A673 (cell line): ENCODE measurements around the gene CMTM2. TPM values are rescaled to one million over a fixed set of nuclear protein-coding genes. Genes with fewer than 3 reads are reported as not detected.

ENCODE experiments used
- BruUV-seq: library from RNA; stranded (reverse); fragments of 400-500 nt; replicated peaks from 2 replicates; lab custom pipeline; 2021; lab: Mats Ljungman, UMichigan
- CTCF ChIA-PET: fragments of 300-600 bp; sonication (Branson Sonifier 250); formaldehyde crosslinking; loops from one replicate; lab custom pipeline; 2022; ENCODE audit warnings: antibody characterized with exemption; lab: Charles Lee
- POLR2A ChIA-PET: fragments of 300-600 bp; sonication (Branson Sonifier 250); formaldehyde crosslinking; loops from one replicate; lab custom pipeline; 2022; ENCODE audit warnings: antibody characterized with exemption; ENCODE audit not compliant: low non-redundant PET; lab: Charles Lee
- DNase-seq: peaks from one replicate; pipeline ENCODE4 v3.0.0-alpha.2; 2015; ENCODE audit warnings: low spot score
- H3K27ac ChIP-seq: fragments of 200-600 bp; sonication (generic); 2 replicates; pipeline ENCODE4 v1.5.1; 2016; ENCODE audit warnings: mixed run types, low read depth, mild to moderate bottlenecking, mixed read lengths, antibody characterized with exemption, low read length; ENCODE audit not compliant: poor library complexity, severe bottlenecking
- H3K27me3 ChIP-seq: fragments of 200-600 bp; sonication (generic); replicated peaks from 2 replicates; pipeline ENCODE4 v1.6.1; 2017; ENCODE audit warnings: mixed run types, low read depth, mild to moderate bottlenecking, mixed read lengths, antibody characterized with exemption, low read length; ENCODE audit not compliant: insufficient read depth, poor library complexity
- H3K36me3 ChIP-seq: fragments of 200-600 bp; sonication (generic); 2 replicates; pipeline ENCODE4 v1.6.1; 2016; ENCODE audit warnings: mixed run types, mild to moderate bottlenecking, mixed read lengths, antibody characterized with exemption, low read length; ENCODE audit not compliant: insufficient read depth, poor library complexity, severe bottlenecking
- H3K4me1 ChIP-seq: fragments of 200-600 bp; sonication (generic); 2 replicates; pipeline ENCODE4 v1.6.1; 2017; ENCODE audit warnings: mixed run types, mild to moderate bottlenecking, mixed read lengths, antibody characterized with exemption, low read length; ENCODE audit not compliant: insufficient read depth, poor library complexity, severe bottlenecking
- H3K4me3 ChIP-seq: fragments of 200-600 bp; sonication (generic); 2 replicates; pipeline ENCODE4 v1.5.1; 2016; ENCODE audit warnings: low read depth, mixed run types, mild to moderate bottlenecking, mixed read lengths, low read length; ENCODE audit not compliant: poor library complexity, severe bottlenecking
- H3K9me3 ChIP-seq: fragments of 200-600 bp; sonication (generic); 2 replicates; pipeline ENCODE4 v1.6.1; 2016; ENCODE audit warnings: mixed run types, low read depth, mild to moderate bottlenecking, mixed read lengths, antibody characterized with exemption, low read length; ENCODE audit not compliant: poor library complexity, severe bottlenecking
- CTCF ChIP-seq: fragments of 300-800, 200-600 bp; sonication (generic); conservative IDR thresholded peaks from 2 replicates; pipeline ENCODE4 v1.5.1; 2017; ENCODE audit warnings: low read depth, mild to moderate bottlenecking, antibody characterized with exemption, low read length, moderate library complexity, mixed read lengths
- EZH2 ChIP-seq: fragments of 200-600 bp; sonication (generic); IDR thresholded peaks from 2 replicates; pipeline ENCODE4 v1.6.1; 2017; ENCODE audit warnings: borderline replicate concordance, low read depth, mild to moderate bottlenecking, mixed read lengths, antibody characterized with exemption, low read length; ENCODE audit not compliant: poor library complexity, severe bottlenecking
- intact Hi-C: fragments of 100-400 bp; cut with micrococcal nuclease; formaldehyde crosslinking; loops from one replicate; pipeline ENCODE4 v1.10.0; 2022; ENCODE audit not compliant: unreplicated experiment
- total RNA-seq: library from RNA; stranded (reverse); gene quantifications from 2 replicates; pipeline ENCODE4 v1.2.3, GENCODE V29; 2021

CMTM2 gene
- total RNA-seq, 1 experiment from 2014 or later: not detected

- TF ChIP-seq CTCF (no peak), EZH2 (no peak)
- no peak overlapping the region for H3K27ac ChIP-seq
- no peak for DNase-seq
- no TSS peak for BruUV-seq
- intact Hi-C loops: no loop called here
- ChIA-PET POLR2A (no interaction called here), CTCF (no interaction called here)
- H3K4me1 ChIP-seq: peaks cover 20% of the 10 kb centered on the region
- no peaks in the 10 kb centered on the region for H3K27me3 ChIP-seq
- H3K9me3 ChIP-seq: no peaks in the 10 kb centered on the region
- H3K4me3 ChIP-seq: no peak overlapping the region
- H3K36me3 ChIP-seq: no peaks in the 10 kb centered on the region
Observed at GRCh38 chr16:66581246-66581952, 2.1 kb downstream of the CMTM2 start.

- no peaks in the 10 kb centered on the region for H3K36me3 ChIP-seq
- CTCF ChIA-PET: no interaction called here
- no peaks in the 10 kb centered on the region for H3K9me3 ChIP-seq
- H3K27ac ChIP-seq: no peak overlapping the region
- no TSS peak for BruUV-seq
- POLR2A ChIA-PET: no interaction called here
- TF ChIP-seq CTCF (no peak), EZH2 (no peak)
- intact Hi-C loops: no loop called here
- H3K4me3 ChIP-seq: no peak overlapping the region
- DNase-seq: no peak
- peaks cover 13% of the 10 kb centered on the region for H3K4me1 ChIP-seq
- no peaks in the 10 kb centered on the region for H3K27me3 ChIP-seq
Observed at GRCh38 chr16:66585481-66586239, 6.4 kb downstream of the CMTM2 start.

GRCh38 chr16:66587881-66588600 lies 8.8 kb downstream of the CMTM2 start:
- ChIA-PET POLR2A (no interaction called here), CTCF (interaction anchor here (0.7 kb wide), 1 partner anchor 83 kb away, joined by 3 read pairs; no protein-coding TSS in a partner anchor)

More at GRCh38 chr16:66587881-66588600, 8.8 kb downstream of the CMTM2 start:
- Histone ChIP-seq H3K27ac (no peak overlapping the region), H3K9me3 (no peaks in the 10 kb centered on the region), H3K4me1 (no peaks in the 10 kb centered on the region), H3K4me3 (no peak overlapping the region), H3K36me3 (no peaks in the 10 kb centered on the region), H3K27me3 (no peaks in the 10 kb centered on the region)
- BruUV-seq: no TSS peak
- DNase-seq: no peak
- intact Hi-C loops: no loop called here
- TF ChIP-seq EZH2: no peak
- no peak for TF ChIP-seq CTCF
